ENCODE measurements around the gene CCDC88C.

CCDC88C gene

DNA sequence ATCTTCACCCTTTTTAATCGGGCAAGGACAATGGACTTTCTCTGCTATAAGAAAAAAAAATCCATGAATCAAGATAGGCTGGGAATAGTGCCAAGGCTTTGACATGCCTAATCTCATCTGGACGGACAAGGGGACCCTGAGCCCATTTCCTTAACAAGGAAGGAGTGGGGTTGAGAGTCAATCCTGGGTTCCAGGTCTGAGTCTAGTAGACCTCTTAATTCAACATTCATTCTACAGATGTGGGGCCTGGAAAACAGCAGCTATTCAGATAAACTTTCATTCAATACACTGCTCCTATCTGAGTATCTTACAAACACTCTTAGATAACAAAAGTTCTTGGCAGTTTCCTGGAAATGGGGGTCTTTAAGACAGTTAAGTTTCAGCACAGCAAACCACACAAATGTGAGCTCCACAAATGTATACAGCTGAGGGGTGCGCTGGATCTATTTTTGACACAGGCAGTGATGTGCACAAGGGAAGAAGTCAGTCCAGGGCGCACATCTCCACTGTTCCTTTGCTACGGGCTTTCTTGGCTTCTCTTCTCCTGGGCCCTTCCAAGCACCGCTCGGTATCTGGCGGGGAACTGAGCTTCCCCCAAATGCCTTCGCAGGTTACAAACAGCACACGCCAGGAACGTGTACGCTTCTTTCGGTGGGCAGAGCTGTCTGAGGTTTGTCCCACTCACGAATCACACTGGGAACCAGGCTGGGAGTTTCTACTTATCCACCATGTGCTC lies 90.9 kb downstream of the CCDC88C start:
- no peak for FAIRE-seq

DNA sequence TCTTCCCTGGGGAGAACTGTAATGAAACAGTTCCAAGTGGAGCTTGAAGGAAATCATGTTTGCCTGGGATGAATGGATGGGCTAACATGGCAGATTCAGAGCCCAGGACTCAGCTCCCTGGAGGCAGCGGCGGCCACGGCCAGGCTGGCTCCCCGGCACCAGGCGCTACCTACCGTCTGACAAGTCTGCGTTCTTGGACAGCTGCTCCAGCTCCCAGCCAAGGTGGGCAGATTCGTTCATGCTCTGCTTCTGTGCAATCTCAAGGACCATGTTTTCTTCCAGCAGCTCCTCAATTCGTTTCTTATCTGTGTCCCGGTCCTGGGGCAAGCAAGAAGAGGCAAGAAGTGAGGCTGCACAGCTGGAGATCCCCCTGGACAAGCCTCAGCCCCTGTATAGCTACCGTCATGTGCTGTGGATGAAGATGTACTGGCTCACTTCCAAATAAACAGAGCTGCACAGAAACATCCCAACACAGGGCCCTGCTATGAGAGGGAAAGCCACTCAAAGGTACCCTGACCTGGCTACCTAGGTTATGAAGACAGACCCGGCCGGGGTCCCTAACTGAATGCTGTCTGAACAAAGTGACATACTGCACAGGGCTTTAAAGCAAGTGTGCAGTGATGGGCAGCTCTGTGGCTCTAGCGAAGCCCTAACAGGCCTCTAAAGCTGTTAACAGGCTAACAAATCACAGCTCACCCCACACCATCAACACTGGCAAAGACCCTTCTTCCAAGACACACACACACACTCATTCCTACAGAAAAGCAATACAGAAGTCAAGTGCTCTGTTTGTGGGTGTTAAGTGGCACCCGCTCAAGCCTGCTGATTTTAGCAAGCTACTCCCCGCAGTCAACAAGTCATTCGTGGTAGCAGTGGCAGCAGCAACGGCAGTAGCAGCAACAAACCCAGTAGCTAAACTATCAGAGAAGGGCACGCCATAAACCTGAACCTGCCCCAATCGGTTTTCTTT lies 92.7 kb downstream of the CCDC88C start:
- FAIRE-seq: no peak

- no peak for FAIRE-seq
Measured at GRCh38 chr14:91323671-91324605, 93.7 kb downstream of the CCDC88C start.

- FAIRE-seq: no peak
Measured at GRCh38 chr14:91323031-91323430, 94.6 kb downstream of the CCDC88C start.

GRCh38 chr14:91322623-91323022 lies 95.0 kb downstream of the CCDC88C start:
- no peak for FAIRE-seq

GRCh38 chr14:91321131-91321530 lies 96.5 kb downstream of the CCDC88C start:
- FAIRE-seq: no peak

GRCh38 chr14:91320266-91320665 lies 97.4 kb downstream of the CCDC88C start:
- FAIRE-seq: no peak

- no peak for FAIRE-seq
Measured at GRCh38 chr14:91318911-91319310, 98.7 kb downstream of the CCDC88C start.

DNA sequence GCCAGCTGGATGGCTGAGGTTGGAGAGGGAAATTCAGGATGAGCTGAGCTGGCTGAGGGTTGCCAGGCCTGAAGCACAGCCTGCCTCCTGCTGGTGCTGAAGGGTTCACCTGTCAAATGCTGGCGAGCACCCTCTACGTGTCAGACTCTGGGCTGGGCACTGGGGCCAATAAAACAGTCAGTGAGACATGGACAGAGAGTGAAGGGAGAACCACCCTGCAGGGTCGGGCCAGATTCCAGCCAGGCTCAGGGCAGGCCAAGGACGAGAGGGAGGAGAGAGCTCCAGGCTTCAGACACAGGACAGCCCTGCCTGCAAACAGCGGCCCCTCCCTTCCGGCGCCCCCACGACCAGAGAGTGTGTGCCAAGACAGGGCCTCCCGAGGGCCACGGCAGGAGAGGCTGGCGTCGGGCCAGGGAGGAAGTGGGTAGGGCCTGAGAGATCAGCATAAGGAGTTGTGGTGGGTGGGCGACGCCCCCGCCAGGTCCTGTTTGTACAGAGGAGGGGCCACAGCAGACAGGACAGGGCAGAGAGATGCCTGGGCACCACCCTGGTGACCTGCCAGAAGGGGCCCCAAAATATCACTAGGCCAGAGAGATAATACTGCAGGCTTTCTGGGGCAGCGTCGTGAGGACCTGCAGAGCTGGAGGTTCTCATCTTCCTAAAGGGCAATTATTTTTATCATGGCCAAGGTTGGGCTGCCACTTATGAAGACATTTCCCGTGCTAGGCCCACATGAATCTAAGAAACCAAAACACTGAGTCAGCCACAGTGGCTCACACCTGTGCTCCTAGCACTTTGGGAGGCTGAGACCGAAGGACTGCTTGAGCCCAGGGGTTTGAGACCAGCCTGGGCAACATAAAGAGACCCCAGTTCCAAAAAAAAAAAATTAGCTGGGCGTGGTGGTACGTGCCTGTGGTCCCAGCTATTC lies 100.0 kb downstream of the CCDC88C start:
- no peak for FAIRE-seq

DNA sequence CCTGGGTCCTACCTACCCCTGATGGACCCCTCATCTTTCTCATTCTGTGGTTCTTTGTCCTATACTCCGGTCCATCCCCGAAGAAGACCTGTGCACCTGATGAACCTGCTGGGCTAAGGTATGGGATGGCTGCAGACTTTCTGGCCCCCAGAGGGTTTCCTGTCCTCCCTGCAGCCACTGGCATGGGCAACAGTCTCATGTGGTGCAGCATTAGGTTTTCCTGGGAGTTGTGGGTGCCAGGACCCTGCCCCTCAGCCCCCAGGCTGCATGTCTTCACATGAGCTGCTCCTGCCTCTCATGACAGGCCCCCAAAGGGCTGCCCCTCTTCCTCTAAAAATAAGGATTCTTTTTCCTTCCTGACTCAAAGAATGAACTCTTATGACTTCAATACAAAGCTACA lies 100.9 kb downstream of the CCDC88C start:
- FAIRE-seq: no peak

- no peak for FAIRE-seq
Measured at GRCh38 chr14:91315844-91316267, 101.8 kb downstream of the CCDC88C start.

DNA sequence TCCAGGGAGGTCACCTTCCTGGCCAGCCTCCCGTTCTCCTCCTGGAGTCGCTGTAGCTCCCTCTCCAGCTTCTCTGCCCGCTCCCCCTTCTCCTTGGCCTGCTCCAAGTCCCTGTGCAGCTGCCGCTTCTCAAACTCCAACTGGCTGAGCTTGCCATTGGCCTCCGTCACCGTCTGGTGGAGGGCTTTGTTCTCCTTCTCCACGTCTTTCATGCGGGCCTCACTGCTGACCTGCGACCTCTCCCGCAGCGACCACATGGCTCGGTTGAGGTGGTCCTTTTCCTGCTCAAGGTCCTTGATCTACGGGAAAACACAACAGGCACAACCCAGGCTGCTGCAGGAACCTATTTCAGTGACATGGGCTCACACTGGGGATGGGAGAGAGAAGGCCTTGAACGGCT lies 103.8 kb downstream of the CCDC88C start:
- FAIRE-seq: no peak

DNA sequence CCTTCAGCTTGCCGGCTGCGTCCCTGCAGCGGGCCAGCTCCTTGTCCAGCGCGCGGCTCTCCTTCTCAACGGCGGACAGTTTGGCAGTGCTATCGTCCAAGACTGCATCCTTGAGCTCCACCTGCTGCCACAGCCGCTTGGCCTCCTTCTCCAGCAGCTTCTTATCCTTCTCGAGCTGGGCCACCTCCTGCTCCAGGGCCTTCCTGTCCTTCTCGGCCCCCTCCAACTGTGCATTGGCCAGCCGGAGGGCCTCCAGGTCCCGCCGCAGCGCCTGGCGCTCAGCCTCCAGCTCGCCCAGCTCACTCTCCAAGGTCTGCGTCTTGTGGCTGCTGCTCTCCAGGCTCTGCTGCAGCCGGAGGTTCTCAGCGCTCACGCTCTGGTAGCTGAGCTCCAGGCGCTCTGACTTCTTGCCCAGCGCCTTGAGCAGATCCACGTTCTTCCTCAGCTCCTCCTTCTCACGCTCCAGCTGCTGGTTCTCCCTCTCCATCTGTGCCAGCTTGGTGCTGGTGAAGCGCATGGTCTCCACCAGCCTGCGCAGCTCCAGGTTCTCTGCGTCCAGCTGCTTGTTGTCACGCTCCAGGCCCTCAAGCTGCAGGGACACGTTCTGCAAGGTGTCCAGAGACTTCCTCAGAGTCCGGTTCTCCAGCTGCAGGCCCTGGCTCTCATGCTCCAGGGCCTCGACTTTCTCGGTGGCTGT lies 104.3 kb downstream of the CCDC88C start:
- FAIRE-seq: no peak

DNA sequence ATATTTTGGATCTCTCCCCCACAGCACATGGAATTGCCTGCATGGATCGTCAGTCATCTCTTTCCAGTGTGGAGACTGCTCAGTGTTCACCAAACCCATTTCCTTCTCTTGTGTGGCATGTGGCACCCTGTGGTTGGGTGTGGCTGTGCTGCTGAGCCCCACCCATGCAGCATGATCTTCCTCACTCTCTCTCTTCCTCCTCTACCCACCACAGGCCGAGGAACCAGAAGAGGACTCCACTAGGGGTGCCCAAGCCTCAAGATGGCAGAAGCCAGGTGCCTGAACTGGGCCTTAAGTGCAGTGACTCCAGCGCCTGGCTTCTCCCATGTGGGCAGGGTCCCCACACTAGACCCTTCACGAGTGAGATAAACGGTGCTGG lies 106.3 kb downstream of the CCDC88C start:
- no peak for FAIRE-seq

GRCh38 chr14:91310606-91311283 lies 106.9 kb downstream of the CCDC88C start:
- no peak for FAIRE-seq

- no peak for FAIRE-seq
Measured at GRCh38 chr14:91309756-91310280, 107.8 kb downstream of the CCDC88C start.

DNA sequence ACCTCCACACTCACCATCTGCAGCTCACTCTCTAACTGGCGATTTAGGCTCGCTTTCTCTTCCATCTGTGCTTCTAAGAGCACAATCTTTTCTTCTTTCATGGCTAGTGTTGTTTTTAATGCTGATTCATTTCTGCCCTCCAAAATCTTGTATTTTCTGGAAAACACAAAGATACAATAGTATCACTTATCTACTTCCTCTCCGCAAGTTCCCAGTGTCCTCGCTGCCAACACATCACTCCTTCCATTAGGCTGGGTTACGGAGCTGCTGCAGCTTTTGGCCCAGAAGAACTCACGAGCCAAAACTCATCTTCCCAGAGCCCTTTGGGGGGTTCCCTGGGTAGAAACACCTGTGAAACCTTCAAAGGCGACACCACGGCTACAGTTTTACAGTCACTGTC lies 109.3 kb downstream of the CCDC88C start:
- no peak for FAIRE-seq

DNA sequence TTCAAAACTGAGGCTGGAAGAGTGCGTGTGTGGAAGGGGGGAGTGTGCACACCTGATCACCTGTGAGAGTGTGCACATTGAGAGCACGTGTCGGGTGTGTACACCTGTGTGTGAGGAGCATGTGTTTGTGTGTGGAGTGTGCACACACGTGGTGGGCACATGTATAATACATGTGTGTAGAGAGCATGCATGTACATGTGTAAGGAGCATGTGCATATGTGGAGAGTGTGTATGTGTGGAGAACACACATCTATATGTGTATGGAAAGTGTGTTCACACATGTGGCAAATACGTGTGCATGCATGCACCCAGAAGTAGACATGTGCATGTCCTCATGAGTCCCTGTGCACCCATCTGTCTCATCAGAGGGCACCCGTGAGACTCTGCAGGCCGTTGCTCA lies 110.0 kb downstream of the CCDC88C start:
- no peak for FAIRE-seq

DNA sequence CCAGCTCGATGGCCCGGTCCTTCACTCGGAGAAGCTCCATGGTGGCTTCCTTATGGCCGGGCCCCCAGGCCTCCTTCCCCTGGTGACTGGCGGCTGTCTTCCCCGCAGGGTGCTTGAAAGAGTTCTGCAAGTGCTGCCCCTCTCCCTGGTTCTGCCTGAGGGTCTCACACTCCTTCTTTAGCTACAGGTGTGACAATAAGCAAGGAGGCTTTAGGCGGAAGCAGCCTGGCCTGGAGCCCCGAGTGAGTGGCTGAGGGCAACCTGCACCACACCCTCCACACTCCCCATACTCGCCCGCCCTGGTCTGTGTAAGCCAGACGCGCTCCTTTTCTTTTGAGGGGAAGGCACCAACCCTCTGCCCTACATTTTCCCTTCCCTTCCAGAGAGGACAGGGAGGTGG lies 110.6 kb downstream of the CCDC88C start:
- FAIRE-seq: no peak

GRCh38 chr14:91306547-91306946 lies 111.1 kb downstream of the CCDC88C start:
- FAIRE-seq: no peak
